Body of pancreas (tissue), 4 donors: ENCODE measurements around the gene ME1.

Experiments used
- CTCF ChIP-seq, 7 experiments: fragments of 450-650 bp in 4 of 7; fragments of 200-600 bp in 3 of 7; sonication (generic) in 3 of 7; IDR thresholded peaks; one replicate each; pipeline ENCODE4 v1.5.1; 2016 to 2019; ENCODE audit warnings: antibody characterized with exemption in 7 of 7
- POLR2A ChIP-seq, 3 donors: fragments of 450-650 bp; IDR thresholded peaks; one replicate each; pipeline ENCODE4 v1.6.1; 2016; ENCODE audit warnings: antibody characterized with exemption in 3 of 3, mild to moderate bottlenecking in 2 of 3

GRCh38 chr6:83169106-83169505 lies 261.7 kb downstream of the ME1 start:
- TF ChIP-seq CTCF (IDR thresholded peaks at IDR 0.05): no peak
- no peak for TF ChIP-seq POLR2A (IDR thresholded peaks at IDR 0.05)
